ENCODE results near the gene SLC25A41.

Gene SLC25A41

GRCh38 chr19:6433663-6434062 is at the start of gene SLC25A41:
TSS of gene SLC25A41 (minus strand) at chr19:6433763. CDS start at chr19:6433693, 70 bp downstream.
- DNase-seq (ENCODE audit: low spot score): no peak

DNA sequence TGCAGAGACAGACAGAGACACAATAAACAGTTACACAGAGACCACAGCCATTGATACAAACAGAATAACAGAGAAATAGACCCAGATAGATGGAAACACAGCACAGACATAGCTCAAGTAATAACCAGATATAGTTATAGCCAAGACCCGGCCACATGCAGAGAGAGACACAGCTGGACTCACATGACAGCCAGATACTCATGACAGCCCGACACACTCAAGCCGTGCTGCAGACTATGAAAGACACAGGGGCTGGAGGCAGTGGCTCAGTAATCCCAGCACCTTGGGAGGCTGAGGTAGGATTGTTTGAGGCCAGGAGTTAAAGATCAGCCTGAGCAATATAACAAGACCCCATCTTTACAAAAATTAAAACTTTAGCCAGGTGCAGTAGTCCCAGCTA is 49.7 kb upstream of the SLC25A41 start:
- DNase-seq (ENCODE audit: low spot score): no peak

DNA sequence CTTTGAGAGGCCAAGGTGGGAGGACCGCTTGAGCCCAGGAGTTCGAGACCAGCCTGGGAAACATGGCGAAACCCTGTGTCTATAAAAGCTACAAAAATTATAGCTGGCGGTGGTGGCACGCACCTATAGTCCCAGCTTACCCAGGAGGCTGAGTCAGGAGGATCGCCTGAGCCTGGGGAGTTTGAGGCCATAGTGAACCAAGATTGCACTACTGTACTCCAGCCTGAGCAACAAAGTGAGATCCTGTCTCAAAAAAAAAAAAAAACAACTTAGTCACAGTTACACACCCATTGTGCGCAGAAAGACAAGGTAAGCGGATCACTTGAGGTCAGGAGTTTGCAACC is 48.8 kb upstream of the SLC25A41 start:
- DNase-seq (ENCODE audit: low spot score): no peak

- no peak for DNase-seq (ENCODE audit: low spot score)
Measured at GRCh38 chr19:6481541-6482342, 48.2 kb upstream of the SLC25A41 start, which contains the start of gene DENND1C. TSS of gene DENND1C (minus strand) at chr19:6481787. CDS start at chr19:6481695, 92 bp downstream.

DNA sequence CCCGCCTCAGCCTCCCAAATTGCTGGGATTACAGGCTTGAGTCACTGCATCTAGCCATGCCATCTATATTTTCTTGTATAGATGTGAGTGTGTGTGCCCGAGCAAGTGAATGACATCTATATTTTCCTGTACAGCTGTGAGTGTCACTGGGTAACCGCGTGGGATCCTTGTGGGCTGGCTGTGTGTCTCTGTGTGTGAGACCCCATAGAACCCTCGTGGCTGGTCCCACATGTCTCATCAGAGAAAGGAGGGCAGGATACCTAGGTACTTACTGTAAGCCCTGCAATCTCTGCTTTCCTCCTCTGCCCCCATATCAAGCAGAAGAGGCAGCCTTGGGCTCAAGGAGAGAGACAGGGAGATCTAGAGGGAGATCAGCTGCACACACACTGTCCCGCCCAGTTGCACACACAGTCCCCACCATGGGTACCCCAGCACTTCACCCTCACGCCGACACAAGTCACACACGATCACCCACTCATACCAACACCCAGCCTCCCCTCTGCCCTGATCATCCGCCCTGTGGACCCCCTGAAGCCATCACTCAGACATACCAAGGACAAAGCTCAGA is 47.4 kb upstream of the SLC25A41 start:
- DNase-seq (ENCODE audit: low spot score): no peak

DNA sequence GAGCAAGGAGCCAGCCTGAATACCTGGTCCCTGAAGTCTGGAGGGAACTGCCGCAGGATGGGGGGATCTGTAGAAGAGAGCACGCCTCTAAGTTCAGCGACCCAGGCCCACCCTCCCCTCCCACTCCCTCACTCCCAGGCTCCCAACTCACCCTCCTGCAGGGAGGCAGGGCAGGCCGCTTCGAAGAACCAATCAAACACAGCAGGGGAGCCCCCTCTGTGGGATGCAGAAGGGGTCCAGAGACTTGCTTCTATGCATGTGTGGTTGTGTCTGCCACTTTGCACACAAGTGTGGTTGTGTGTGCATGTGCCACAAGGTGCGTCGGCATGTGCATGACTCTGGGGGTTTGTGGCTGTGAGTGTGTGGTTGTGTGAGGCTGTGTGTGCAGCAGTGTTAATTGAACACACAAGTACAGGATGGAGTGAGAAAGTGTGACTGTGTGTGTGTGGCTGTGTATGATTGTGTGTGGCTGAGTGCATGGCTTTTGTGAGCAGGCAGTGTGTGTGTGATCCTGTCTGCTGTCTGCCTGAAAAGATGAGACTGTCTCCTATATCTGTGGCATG is 46.4 kb upstream of the SLC25A41 start:
- DNase-seq (ENCODE audit: low spot score): no peak

DNA sequence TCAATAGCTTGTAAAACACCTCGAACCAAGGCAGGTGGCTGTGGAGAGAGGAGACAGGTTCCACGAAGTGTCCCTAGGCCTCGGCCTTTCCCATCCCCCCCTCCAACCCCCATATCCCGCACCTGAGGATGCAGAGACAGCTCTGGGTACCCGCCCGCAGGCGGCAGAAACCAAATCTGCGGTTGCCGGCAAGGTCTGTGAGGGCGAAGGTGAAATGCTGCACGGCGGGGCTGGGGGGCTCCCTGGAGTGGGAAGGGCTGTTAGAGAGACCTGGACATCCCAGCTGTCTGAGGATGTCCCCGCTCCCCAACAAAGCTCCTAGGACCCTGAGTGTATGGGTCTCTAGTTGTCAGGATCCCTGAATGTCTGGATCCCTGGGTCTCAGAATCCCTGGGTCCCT is 45.3 kb upstream of the SLC25A41 start:
- no peak for DNase-seq (ENCODE audit: low spot score)

GRCh38 chr19:6476896-6477431 is 43.4 kb upstream of the SLC25A41 start:
- DNase-seq (ENCODE audit: low spot score): no peak

GRCh38 chr19:6476155-6476895 is 42.8 kb upstream of the SLC25A41 start:
- DNase-seq (ENCODE audit: low spot score): peak; percentile 38

DNA sequence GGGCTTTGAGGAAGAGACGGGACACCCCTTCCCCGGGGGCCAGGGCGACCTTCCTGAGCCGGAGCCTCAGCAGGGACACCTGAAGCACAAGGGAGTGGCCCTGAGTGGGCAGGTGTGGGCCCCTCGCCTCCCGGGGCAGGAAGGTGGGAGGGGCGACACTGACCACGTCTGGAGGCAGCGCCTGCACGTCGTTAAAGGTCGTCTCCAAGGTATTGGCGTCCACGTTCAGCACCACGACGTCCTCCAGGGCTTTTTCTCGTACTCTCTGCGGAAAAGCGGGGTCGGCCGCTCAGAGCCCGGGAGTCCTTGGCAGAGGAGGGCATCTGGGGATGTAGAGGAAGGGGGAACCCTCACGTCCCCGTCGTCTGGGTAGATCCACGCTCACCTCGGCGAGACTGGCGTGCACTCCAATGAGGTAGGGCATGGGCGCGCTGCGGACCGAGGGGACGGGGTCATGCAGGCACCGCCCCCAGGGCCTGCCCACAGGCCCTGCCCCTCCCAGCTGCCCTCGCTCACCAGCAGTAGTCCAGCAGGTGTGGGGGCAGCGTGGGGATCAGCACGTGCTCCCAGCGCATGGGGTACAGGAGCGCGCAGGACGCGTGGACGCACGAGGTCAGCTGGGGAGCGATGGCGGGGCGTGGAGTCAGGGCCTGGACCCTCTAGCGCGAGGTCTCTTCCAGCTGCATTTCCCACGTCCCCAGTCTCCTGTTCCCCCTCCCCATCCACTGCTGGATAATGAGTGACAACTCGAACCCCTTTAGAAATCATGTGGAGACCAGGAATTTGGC is 42.0 kb upstream of the SLC25A41 start:
- no peak for DNase-seq (ENCODE audit: low spot score)

GRCh38 chr19:6473647-6474046 is 40.1 kb upstream of the SLC25A41 start:
- no peak for DNase-seq (ENCODE audit: low spot score)

DNA sequence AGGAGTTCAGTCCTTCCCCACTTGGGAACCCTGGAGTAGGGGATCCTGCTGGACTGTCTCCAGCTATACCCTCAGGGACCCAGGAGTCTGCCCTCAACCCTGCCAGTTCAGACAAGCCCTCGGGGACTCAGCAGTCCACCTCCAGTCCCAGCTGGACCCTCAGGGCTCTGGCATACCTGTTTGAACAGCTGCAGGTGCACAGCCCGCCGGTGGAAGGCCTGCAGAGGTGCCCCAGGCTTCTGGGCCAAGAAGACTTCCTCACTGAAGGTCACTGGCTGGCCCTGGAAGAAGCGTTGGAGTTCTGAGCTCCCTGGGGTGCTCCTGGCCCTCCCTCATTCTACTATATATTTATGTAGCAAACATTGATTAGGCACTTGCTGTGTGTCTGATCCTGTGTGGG is 39.1 kb upstream of the SLC25A41 start:
- DNase-seq (ENCODE audit: low spot score): no peak

GRCh38 chr19:6471076-6471475 is 37.5 kb upstream of the SLC25A41 start:
- DNase-seq (ENCODE audit: low spot score): no peak

GRCh38 chr19:6470173-6470572 is 36.6 kb upstream of the SLC25A41 start:
- DNase-seq (ENCODE audit: low spot score): no peak

DNA sequence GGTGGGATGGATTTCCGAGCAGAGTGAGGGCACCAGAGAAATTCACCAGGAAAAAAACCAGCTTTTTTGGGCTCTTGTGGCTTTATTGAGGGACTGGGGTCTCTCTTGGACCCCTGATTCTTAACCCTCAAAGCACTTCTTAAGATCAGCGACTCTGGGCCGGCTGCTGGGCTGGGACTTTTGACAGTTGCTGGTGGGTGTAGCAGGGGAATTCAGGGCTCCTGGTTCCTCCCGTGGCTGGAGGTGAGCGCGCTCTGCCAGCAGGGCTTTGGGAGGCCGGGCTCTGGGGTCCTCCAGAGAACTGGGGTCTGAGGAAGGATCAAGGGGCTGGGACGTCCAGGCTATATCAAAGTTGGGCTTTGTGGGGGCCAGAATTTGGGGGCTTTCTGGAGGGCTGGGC is 33.8 kb upstream of the SLC25A41 start:
- DNase-seq (ENCODE audit: low spot score): no peak

DNA sequence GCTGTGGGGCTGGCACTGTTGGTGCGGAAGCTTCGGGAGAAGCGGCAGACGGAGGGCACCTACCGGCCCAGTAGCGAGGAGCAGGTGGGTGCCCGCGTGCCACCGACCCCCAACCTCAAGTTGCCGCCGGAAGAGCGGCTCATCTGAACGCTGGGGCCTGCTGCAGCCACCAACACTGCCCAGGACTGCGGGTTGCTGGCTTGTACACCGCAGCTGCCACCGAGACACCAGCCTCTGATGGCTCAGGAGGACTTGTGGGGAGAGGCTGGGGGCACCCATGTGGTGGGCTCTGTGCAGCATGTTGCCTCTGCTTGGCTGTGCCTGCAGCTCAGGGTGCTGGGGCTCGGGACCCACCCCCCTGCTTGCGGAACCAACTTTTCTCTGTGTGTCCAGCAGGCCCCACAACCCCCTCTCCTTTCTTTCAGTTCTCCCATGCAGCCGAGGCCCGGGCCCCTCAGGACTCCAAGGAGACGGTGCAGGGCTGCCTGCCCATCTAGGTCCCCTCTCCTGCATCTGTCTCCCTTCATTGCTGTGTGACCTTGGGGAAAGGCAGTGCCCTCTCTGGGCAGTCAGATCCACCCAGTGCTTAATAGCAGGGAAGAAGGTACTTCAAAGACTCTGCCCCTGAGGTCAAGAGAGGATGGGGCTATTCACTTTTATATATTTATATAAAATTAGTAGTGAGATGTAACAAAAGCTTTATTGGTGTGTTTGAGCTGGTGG is 33.1 kb upstream of the SLC25A41 start:
- DNase-seq (ENCODE audit: low spot score): no peak

GRCh38 chr19:6465663-6466062 is 32.1 kb upstream of the SLC25A41 start:
- no peak for DNase-seq (ENCODE audit: low spot score)

GRCh38 chr19:6465006-6465405 is 31.4 kb upstream of the SLC25A41 start:
- DNase-seq (ENCODE audit: low spot score): no peak

DNA sequence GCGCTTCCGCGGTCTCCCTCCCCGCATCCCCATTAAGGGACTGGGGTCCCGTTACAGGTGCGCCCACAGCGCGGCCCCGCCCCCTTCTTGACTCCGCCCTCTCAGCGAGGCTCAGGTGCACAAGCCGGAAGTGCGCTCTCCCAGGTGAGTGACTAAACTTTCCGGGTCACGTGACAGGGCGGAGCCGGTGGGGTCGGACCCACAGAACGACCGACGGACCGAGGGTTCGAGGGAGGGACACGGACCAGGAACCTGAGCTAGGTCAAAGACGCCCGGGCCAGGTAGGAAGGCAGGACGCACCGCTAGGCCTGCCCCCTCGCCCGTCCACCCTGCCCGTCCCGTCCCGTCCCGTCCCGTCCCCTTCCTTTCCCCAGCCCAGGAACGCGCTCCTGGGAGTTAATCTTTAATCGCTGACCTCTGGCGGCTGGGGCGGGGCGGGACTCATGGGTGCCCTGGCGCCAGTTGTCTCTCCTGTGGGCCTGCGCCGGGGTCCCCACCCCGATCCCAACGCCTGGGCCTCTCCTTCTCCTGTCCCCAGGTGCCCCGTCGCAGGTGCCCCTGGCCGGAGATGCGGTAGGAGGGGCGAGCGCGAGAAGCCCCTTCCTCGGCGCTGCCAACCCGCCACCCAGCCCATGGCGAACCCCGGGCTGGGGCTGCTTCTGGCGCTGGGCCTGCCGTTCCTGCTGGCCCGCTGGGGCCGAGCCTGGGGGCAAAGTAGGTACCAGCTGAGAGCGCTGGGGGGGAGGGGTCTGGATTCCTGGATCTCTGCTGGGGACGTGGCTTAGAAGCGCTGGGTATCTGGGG is 30.7 kb upstream of the SLC25A41 start, which contains the start of gene CRB3:
Gene CRB3, plus strand, starts transcription at position 202 of the 804 bp plus-strand sequence. Its CDS starts 431 bp downstream, at position 633.
- DNase-seq (ENCODE audit: low spot score): no peak
